IPS-18c (cell line): ENCODE data around the gene CCDC50.

Experiments used
- H3K4me3 ChIP-seq: 2 replicates; pipeline ENCODE4 v1.7.0; 2013; ENCODE audit warnings: low read depth, mild to moderate bottlenecking, low read length, moderate library complexity; ENCODE audit not compliant: insufficient read depth
- H3K9me3 ChIP-seq: one replicate; pipeline ENCODE4 v1.6.1; 2013; ENCODE audit warnings: mild to moderate bottlenecking, low read length, moderate library complexity; ENCODE audit not compliant: control insufficient read depth, insufficient read depth

The CCDC50 gene

DNA sequence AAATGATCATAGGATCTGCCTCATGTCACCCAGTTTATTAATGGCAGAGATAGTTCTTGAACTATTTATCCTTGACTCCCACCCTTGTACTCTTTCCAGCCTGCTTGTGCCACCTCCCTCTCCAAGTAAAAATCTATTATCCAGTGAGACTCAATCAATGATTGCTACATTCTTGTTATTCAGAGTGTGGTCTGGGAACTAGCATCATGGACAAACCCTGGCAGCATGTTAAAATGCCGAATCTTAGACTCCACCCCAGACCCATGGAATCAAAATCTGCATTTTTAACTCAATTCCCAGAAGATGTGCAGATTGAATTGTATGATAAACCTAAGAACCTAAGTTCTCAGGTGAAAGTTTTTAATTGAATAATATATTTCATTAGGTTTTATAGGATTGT, 97.1 kb downstream of the CCDC50 start:
- Histone ChIP-seq H3K9me3 (no peaks in the 10 kb centered on the region), H3K4me3 (no peak overlapping the region)

DNA sequence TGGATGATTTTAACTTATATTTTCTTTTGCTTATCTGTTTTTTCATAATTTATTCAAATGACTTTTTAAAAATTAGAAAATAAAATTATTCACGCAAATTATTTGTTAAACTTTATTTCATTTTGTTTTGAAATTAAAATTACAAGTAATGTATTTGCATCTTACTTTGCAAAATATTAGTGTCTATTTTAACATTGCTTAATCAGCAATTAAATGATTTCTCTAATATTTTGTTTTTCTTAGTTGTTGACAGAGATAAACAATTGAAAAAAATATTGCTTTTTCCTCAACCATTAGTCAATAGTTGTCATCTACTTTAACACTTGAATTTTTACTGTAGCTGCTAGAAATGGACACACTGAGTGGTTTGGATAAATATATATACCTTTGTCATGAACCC, 99.0 kb downstream of the CCDC50 start:
- no peak overlapping the region for H3K4me3 ChIP-seq
- no peaks in the 10 kb centered on the region for H3K9me3 ChIP-seq

DNA sequence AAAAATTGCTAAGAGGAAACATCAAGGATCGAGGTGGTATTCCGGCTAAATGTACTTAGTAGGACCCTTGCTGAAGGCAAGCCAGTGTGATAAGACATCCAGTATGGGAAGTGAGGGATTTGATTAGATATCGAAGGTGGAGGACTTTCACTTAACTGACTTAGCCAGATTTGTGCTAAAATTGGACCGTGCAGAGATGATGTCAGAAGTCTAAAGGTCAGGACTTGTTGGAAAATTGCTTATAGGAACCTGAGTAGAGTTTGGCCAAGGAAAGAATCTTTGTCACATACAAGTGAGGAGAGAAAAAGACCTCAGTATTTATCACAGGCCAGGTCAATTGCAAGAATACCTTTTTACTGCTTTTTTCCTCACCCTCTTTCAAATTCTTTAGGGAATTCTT, 100.9 kb downstream of the CCDC50 start:
- Histone ChIP-seq H3K4me3 (no peak overlapping the region), H3K9me3 (no peaks in the 10 kb centered on the region)

DNA sequence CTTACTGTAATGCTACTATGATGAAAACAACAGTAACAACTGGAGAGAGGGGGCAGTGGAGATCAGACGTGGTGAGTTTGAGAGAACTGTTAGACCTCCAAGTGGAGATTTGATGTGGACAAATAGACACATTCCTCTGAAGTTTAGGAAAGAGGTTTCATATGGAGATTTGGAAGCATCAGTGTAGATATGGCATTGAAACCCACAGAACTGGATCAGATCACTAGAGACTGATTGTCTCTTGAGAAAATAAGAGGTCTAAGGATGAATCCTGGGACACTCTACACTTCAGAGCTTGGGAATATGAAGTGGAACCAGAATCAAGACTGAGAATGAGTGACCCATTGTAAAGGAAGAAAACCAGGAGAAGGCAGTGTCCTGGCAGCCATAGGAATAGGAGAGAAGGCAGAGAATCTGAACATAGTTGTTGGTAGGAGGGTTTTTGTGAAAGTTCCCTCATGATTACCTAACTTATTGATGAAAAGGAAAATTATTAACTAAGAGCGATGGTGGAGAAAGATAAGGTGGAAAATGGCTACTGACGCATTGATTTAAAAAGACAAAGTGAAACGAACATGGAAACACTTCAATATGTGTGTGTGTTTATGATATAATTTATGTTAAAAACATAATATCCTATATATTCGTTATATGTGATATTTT, 102.1 kb downstream of the CCDC50 start:
- Histone ChIP-seq H3K9me3 (no peaks in the 10 kb centered on the region), H3K4me3 (no peak overlapping the region)

DNA sequence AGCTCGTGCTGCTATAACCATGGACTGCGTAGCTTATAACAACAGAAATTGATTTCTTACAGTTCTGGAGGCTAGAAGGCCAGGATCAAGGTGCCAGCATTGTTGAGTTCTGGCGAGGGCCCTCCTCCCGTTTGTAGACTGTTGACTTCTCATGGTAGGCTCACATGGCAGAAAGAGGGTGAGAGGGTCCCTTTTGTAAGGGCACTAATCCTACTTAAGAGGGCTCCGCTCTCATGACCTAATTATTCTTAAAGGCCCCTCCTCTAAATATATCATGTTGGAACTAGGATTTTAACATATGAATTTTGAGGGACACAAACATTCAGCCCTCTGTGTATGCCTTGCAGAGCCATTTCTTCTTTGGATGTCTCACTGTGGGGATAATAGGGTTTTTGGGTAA, 103.0 kb downstream of the CCDC50 start:
- no peak overlapping the region for H3K4me3 ChIP-seq
- no peaks in the 10 kb centered on the region for H3K9me3 ChIP-seq

DNA sequence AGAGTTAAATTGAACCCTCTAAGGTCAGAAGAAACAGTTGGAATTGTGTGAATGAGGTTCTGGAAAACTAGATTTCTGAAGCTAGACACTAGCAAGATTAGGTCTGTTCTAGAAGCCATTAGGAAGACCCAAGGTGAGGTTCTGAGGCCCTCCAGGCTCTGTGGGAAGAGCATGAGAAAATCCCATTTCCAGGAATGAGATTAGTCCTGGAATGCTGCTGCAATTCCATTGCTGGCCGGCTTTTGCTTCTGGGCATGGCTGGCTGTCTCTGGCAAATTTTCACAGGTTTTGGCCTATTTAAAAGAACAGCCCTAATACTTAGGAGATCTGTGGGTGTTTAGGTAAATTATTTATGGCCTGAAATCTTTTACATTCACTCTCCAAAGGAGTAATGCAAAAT, 104.8 kb downstream of the CCDC50 start:
- H3K4me3 ChIP-seq, result no peak overlapping the region
- no peaks in the 10 kb centered on the region for H3K9me3 ChIP-seq

DNA sequence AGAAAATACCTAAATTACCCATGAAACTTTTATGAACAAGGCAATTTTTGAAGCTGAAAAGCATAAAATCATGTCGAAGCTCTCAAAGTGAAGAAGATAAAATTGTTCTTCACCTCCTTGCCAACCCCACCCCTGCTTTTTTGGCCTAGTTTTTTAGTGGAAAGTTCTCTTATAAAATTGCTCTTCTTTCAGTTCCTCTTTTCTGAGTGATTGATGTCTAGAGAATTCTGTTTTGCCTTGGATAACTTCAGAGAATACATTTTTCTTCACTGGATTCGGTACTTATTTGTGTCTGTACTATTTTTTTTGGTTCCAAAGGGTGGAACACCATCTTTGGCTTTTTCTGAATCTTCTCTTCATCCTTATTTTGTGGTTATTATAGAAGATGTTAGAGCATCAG, 106.8 kb downstream of the CCDC50 start:
- no peaks in the 10 kb centered on the region for H3K9me3 ChIP-seq

DNA sequence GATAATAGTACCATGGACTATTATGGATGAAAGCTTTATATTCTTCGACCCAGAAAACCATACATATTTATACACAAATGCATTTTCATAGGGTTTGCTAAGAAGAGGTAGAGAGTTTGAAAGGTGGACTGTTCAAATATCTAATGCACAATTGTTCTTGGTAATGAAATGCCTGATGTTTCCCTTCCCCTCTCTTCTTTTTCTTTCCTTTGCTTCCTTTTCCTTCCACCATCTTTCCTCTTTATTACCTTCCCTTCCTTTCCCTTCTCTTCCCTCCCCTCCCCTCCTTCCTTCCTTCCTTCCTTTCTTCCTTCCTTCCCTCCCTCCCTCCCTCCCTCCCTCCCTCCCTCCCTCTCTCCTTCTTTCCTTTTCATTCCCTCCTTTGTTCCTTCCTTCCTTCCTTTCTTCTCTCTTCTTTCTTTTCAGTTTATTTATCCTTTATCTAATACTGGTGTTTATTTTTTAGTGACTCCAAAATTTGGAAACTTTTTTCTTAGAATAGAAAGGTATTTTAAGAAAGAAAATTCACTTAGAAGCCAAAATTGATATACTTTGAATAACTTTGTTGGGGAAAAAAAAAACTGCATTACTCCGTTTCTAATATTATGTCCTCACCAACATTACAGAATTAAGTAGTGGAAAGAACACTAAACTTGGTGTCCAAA, 109.1 kb downstream of the CCDC50 start:
- H3K9me3 ChIP-seq, result no peaks in the 10 kb centered on the region
- no peak overlapping the region for H3K4me3 ChIP-seq

More for the DNA sequence above, 106.8 kb downstream of the CCDC50 start:
- no peak overlapping the region for H3K4me3 ChIP-seq

DNA sequence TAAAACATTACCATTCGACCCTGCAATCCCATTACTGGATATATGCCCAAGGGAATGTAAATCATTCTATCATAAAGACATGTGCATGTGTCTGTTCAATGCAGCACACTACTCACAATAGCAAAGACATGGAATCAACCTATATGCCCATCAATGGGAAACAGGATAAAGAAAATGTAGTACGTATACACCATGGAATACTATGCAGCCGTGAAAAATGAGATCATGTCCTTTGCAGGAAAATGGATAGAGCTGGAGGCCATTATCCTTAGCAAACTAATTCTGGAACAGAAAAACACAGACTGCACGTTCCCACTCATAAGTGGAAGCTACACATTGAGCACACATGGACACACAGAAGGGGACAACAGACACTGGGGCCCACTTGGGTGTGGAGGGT, 111.3 kb downstream of the CCDC50 start:
- H3K9me3 ChIP-seq, result no peaks in the 10 kb centered on the region
- no peak overlapping the region for H3K4me3 ChIP-seq

DNA sequence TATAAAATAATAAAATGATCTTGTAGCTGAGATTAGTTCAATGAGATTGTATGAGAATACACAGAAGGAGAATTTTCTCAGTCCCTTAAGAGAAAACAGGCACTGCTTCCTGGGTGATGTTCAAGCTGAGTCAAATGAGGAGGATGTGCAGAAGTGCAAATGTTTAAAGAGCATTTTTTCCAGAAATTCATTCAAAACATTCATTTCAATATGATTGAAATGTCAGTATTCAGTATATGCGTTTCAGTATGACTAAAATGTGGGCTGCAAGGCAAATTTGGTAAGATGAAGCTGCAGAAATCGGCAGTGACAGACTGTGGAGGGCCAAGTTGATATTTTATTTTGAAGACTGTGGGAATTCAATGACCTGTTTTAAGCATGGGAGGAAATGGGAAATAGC, 112.5 kb downstream of the CCDC50 start:
- no peak overlapping the region for H3K4me3 ChIP-seq
- no peaks in the 10 kb centered on the region for H3K9me3 ChIP-seq

DNA sequence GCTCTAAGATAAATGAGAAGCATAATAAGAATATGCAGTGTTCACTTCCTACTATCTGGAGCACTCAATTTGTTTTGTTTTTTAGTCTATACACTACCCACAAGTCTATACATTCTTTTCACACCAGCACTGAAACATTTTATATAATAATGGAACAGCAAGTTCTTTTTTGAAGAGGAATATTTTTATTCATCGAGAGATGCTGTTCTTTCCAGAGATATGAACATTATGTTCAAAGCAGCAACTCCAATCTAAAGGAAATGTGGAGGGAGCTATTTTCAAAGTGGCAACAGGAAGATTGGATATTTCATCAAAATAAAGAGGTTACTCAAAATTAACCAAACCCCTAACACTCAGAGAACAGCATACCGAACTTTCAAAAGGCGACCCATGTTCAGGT, 115.4 kb downstream of the CCDC50 start:
- H3K4me3 ChIP-seq, result no peak overlapping the region
- H3K9me3 ChIP-seq, result no peaks in the 10 kb centered on the region
